Esophagus squamous epithelium (tissue), 5 donors: Measurements from ENCODE around the gene FBXL2. TPM values are rescaled to one million over a fixed set of nuclear protein-coding genes. Genes with fewer than 3 reads are reported as not detected.
A peak's percentile ranks its signal among the peaks of the same experiment; 100 is the strongest.

Experiments used
- DNase-seq: peaks from one replicate; lab custom pipeline; 2025; lab: John Stamatoyannopoulos, UW
- H3K27ac ChIP-seq, 4 donors: fragments of 200-600 bp; sonication (generic); one replicate each; pipeline ENCODE4 v1.5.1; 2016 to 2019; ENCODE audit warnings: mild to moderate bottlenecking in 1 of 4
- H3K27me3 ChIP-seq, 4 donors: fragments of 200-600 bp; sonication (generic); 1 replicate in 3 of 4; 2 replicates in 1 of 4; pipeline versions ENCODE4 v1.5.1 to v1.6.0; 2017 to 2021; ENCODE audit warnings: antibody characterized with exemption in 1 of 4
- H3K36me3 ChIP-seq, 3 donors: fragments of 200-600 bp; sonication (generic); one replicate each; pipeline ENCODE4 v1.5.1; 2016 to 2019
- H3K4me1 ChIP-seq, 3 donors: fragments of 200-600 bp; sonication (generic); one replicate each; pipeline ENCODE4 v1.5.1; 2017 to 2019
- H3K4me3 ChIP-seq, 4 donors: fragments of 200-600 bp; sonication (generic); 1 replicate in 3 of 4; 2 replicates in 1 of 4; pipeline ENCODE4 v1.5.1; 2016 to 2019; ENCODE audit warnings: mild to moderate bottlenecking in 2 of 4, moderate library complexity in 1 of 4
- H3K9me3 ChIP-seq, 3 donors: fragments of 200-600 bp; sonication (generic); one replicate each; pipeline ENCODE4 v1.5.1; 2016 to 2019
- CTCF ChIP-seq, 6 experiments: fragments of 450-650 bp in 4 of 6; fragments of 200-600 bp in 2 of 6; sonication (generic) in 2 of 6; IDR thresholded peaks; one replicate each; pipeline ENCODE4 v1.5.1; 2016 to 2019; ENCODE audit warnings: antibody characterized with exemption in 6 of 6, mild to moderate bottlenecking in 4 of 6, moderate library complexity in 4 of 6
- POLR2A ChIP-seq, 4 donors: fragments of 450-650 bp; IDR thresholded peaks; one replicate each; pipeline ENCODE4 v1.6.1; 2017; ENCODE audit warnings: antibody characterized with exemption in 4 of 4, mild to moderate bottlenecking in 4 of 4, moderate library complexity in 3 of 4
- WGBS, 2 donors: methylation state at CpG; one replicate each; pipeline ENCODE4 v1.1.5; 2018; 5-methylcytosine and 5-hydroxymethylcytosine counted together
- intact Hi-C: fragments of 100-400 bp; cut with DNase I; formaldehyde crosslinking; loops from one replicate; pipeline ENCODE4 v1.15.0; 2022
- total RNA-seq, 4 donors: library from RNA; depleted of rRNA; stranded (reverse); fragments of >200 nt; gene quantifications; one replicate each; pipeline ENCODE4 v1.1.0, GENCODE V29; 2016
- donor health status: DM: yes; HTN: yes; CAD: no.

FBXL2 gene
- total RNA-seq, 4 donors from 2014 or later = 0.85 to 4.0 (median 1.9) TPM

- intact Hi-C loops = no loop called here
Measured at GRCh38 chr3:33271324-33271723, 5.9 kb upstream of the FBXL2 start.

GRCh38 chr3:33273628-33274027, 3.6 kb upstream of the FBXL2 start:
- WGBS, 2 donors = 80 to 85% methylated on average over 3 of the region's 3 CpGs
- peaks cover 0 to 17% (median 0%) of the 10 kb centered on the region in 3 donors for H3K4me1 ChIP-seq
- no peak overlapping the region for H3K4me3 ChIP-seq
- TF ChIP-seq CTCF (IDR thresholded peaks at IDR 0.05) = no peak
- no peak for TF ChIP-seq POLR2A (IDR thresholded peaks at IDR 0.05)
- H3K27me3 ChIP-seq = peaks cover 0 to 7% (median 0%) of the 10 kb centered on the region in 4 donors
- H3K27ac ChIP-seq = no peak overlapping the region
- H3K36me3 ChIP-seq = no peaks in the 10 kb centered on the region
- H3K9me3 ChIP-seq = no peaks in the 10 kb centered on the region
- intact Hi-C loops = no loop called here
- no peak for DNase-seq

More at GRCh38 chr3:33271324-33271723, 5.9 kb upstream of the FBXL2 start:
- no peaks in the 10 kb centered on the region for H3K27me3 ChIP-seq
- no peaks in the 10 kb centered on the region for H3K36me3 ChIP-seq
- TF ChIP-seq POLR2A (IDR thresholded peaks at IDR 0.05) (no peak), CTCF (IDR thresholded peaks at IDR 0.05) (no peak)
- DNase-seq = no peak
- H3K4me1 ChIP-seq = no peaks in the 10 kb centered on the region
- no peak overlapping the region for H3K4me3 ChIP-seq
- H3K27ac ChIP-seq = no peak overlapping the region
- no peaks in the 10 kb centered on the region for H3K9me3 ChIP-seq
- 67 to 78% methylated on average over 2 to 4 of the region's 4 CpGs for WGBS, 2 donors

- H3K9me3 ChIP-seq = no peaks in the 10 kb centered on the region
- intact Hi-C loops = no loop called here
- no peak for DNase-seq
Measured at GRCh38 chr3:33278163-33278562, 921 bp downstream of the FBXL2 start.

GRCh38 chr3:33287672-33288282, 10.5 kb downstream of the FBXL2 start:
- intact Hi-C loops = no loop called here
- TF ChIP-seq CTCF (IDR thresholded peaks at IDR 0.05) = no peak
- TF ChIP-seq POLR2A (IDR thresholded peaks at IDR 0.05) = no peak
- peaks cover 0 to 11% (median 11%) of the 10 kb centered on the region in 3 donors for H3K9me3 ChIP-seq
- no peaks in the 10 kb centered on the region for H3K36me3 ChIP-seq
- 83 to 91% methylated on average over 1 of the region's 1 CpG for WGBS, 2 donors
- DNase-seq = no peak
- H3K4me3 ChIP-seq = no peak overlapping the region
- no peaks in the 10 kb centered on the region for H3K27me3 ChIP-seq
- no peaks in the 10 kb centered on the region for H3K4me1 ChIP-seq
- H3K27ac ChIP-seq = no peak overlapping the region

More at GRCh38 chr3:33278163-33278562, 921 bp downstream of the FBXL2 start:
- Histone ChIP-seq H3K36me3 (no peaks in the 10 kb centered on the region), H3K27me3 (peaks cover 0 to 7% (median 0%) of the 10 kb centered on the region in 4 donors), H3K27ac (peak overlapping the region in 1 of 4 donors; percentile 74), H3K4me1 (peaks cover 0 to 19% (median 0%) of the 10 kb centered on the region in 3 donors), H3K4me3 (peak overlapping the region in 3 of 4 donors; percentile 57 to 93 (median 79))
- TF ChIP-seq CTCF (IDR thresholded peaks at IDR 0.05) = no peak
- 7 to 19% methylated on average over 10 to 11 of the region's 11 CpGs for WGBS, 2 donors

- Histone ChIP-seq H3K27ac (peak overlapping the region; percentile 12 to 72 (median 46)), H3K9me3 (no peaks in the 10 kb centered on the region), H3K4me1 (peaks cover 0 to 15% (median 4%) of the 10 kb centered on the region in 3 donors), H3K4me3 (no peak overlapping the region), H3K36me3 (no peaks in the 10 kb centered on the region), H3K27me3 (no peaks in the 10 kb centered on the region)
- intact Hi-C loops = no loop called here
- WGBS, 2 donors = 56 to 68% methylated on average over 3 of the region's 3 CpGs
- TF ChIP-seq POLR2A (IDR thresholded peaks at IDR 0.05) = no peak
- TF ChIP-seq CTCF (IDR thresholded peaks at IDR 0.05) = no peak
- DNase-seq = no peak
Measured at GRCh38 chr3:33299395-33300081, 22.3 kb downstream of the FBXL2 start.
